Stimulated activated CD8-positive, alpha-beta memory T cell treated with anti-CD3 and anti-CD28 coated beads, Interleukin-4, amount 100 ng/mL, for 4 hours (primary cell): Measurements from ENCODE around the gene PIP4P1.
"Not testable (repeated sequence)": the region's sequence is repeated elsewhere in the genome, so short reads cannot be mapped to it uniquely, and the experiment has no call there.

Source experiments
- DNase-seq, 2 donors: peaks; one replicate each; pipeline ENCODE4 v3.0.0-alpha.2; 2020; ENCODE audit warnings: low read depth in 2 of 2, low spot score in 1 of 2

The PIP4P1 gene

GRCh38 chr14:20477211-20477876 is 16.1 kb upstream of the PIP4P1 start:
- no peak for DNase-seq

- DNase-seq = no peak
Measured at GRCh38 chr14:20476776-20477175, 15.5 kb upstream of the PIP4P1 start.

GRCh38 chr14:20472536-20473169 is 11.4 kb upstream of the PIP4P1 start:
- DNase-seq = no peak

GRCh38 chr14:20470603-20470901 is 9.3 kb upstream of the PIP4P1 start:
- DNase-seq = no peak

GRCh38 chr14:20469890-20470602 is 8.8 kb upstream of the PIP4P1 start:
- no peak for DNase-seq

GRCh38 chr14:20469242-20469889 is 8.1 kb upstream of the PIP4P1 start, which contains the start of gene PNP:
Gene PNP (plus strand): TSS chr14:20469406. CDS start chr14:20469525, 119 bp downstream.
- peak; percentile 73 to 74 for DNase-seq

- DNase-seq = no peak
Measured at GRCh38 chr14:20468764-20469241, 7.6 kb upstream of the PIP4P1 start.

GRCh38 chr14:20460458-20461224 is 593 bp downstream of the PIP4P1 start:
- peak in 1 of 2 donors; percentile 24 for DNase-seq

GRCh38 chr14:20458031-20458789 is 3.0 kb downstream of the PIP4P1 start:
- no peak for DNase-seq

- no peak for DNase-seq
Measured at GRCh38 chr14:20456971-20457370, 4.3 kb downstream of the PIP4P1 start.

GRCh38 chr14:20455355-20456300 is 5.6 kb downstream of the PIP4P1 start:
- DNase-seq = no peak

GRCh38 chr14:20454516-20455354 is 6.5 kb downstream of the PIP4P1 start, which contains the start of the genes APEX1 and OSGEP:
Gene APEX1 (plus strand): TSS chr14:20455226. CDS start chr14:20455646, 420 bp downstream.
Gene OSGEP (minus strand): TSS chr14:20454812. CDS start chr14:20454683, 129 bp downstream.
- DNase-seq = peak; percentile 93 to 97

- DNase-seq = not testable (repeated sequence)
Measured at GRCh38 chr14:20452831-20453230, 8.4 kb downstream of the PIP4P1 start.

GRCh38 chr14:20446889-20447288 is 14.3 kb downstream of the PIP4P1 start:
- no peak for DNase-seq

GRCh38 chr14:20443650-20444049 is 17.6 kb downstream of the PIP4P1 start:
- DNase-seq = not testable (repeated sequence)

GRCh38 chr14:20441461-20441860 is 19.8 kb downstream of the PIP4P1 start:
- DNase-seq = no peak

- DNase-seq = no peak
Measured at GRCh38 chr14:20440882-20441281, 20.4 kb downstream of the PIP4P1 start.

- DNase-seq = no peak
Measured at GRCh38 chr14:20440465-20440864, 20.8 kb downstream of the PIP4P1 start.
